ENCODE data around the gene OSBP2. TPM values are rescaled to one million over a fixed set of nuclear protein-coding genes. Genes with fewer than 3 reads are reported as not detected.

Gene OSBP2
- total and polyA plus RNA-seq, 3 donors from 2014 or later = 39.5 to 68.0 (median 45.4) TPM

GRCh38 chr22:30662040-30662439, 32.6 kb upstream of the OSBP2 start:
- intact Hi-C loops (cut with DNase I; ENCODE audit: low total_unique reads) = no loop called here

DNA sequence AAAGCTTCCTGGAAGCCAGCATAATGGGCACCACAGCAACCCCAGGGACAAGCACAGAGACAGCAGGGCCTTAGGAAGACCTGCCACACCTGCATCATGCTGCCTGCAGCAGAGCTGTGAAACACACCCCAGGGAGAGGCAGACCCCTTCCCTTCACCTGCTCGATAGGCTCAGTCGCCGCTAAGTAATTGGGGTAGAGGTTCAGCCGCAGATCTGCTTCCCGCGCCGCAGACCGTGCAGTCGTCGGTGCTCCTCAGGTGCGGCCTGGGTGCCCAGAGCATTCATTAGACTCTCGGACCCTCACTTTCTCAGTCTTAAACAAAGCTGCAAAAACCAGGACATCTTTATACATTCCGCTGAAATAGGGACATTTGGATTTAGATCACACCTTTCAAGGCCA, 29.9 kb upstream of the OSBP2 start:
- WGBS, 2 donors = 97 to 98% methylated on average over 12 to 13 of the region's 13 CpGs
- Histone ChIP-seq H3K4me1 (no peaks in the 10 kb centered on the region), H3K9me3 (no peaks in the 10 kb centered on the region), H3K4me3 (no peak overlapping the region), H3K27me3 (no peaks in the 10 kb centered on the region), H3K36me3 (ENCODE audit: low read depth, missing control alignments) (no peaks in the 10 kb centered on the region), H3K27ac (no peak overlapping the region)
- DNase-seq = no peak
- TF ChIP-seq CTCF (IDR thresholded peaks at IDR 0.05) (no peak), POLR2A (IDR thresholded peaks at IDR 0.05) (no peak)
- intact Hi-C loops (cut with DNase I; ENCODE audit: low total_unique reads) = no loop called here

More at GRCh38 chr22:30662040-30662439, 32.6 kb upstream of the OSBP2 start:
- TF ChIP-seq POLR2A (IDR thresholded peaks at IDR 0.05) = no peak
- TF ChIP-seq CTCF (IDR thresholded peaks at IDR 0.05) = no peak
- no peak overlapping the region for H3K27ac ChIP-seq
- WGBS, 2 donors = 80 to 93% methylated on average over 4 of the region's 4 CpGs
- no peaks in the 10 kb centered on the region for H3K9me3 ChIP-seq
- H3K27me3 ChIP-seq = no peaks in the 10 kb centered on the region
- no peaks in the 10 kb centered on the region for H3K36me3 ChIP-seq (ENCODE audit: low read depth, missing control alignments)
- H3K4me1 ChIP-seq = no peaks in the 10 kb centered on the region
- no peak for DNase-seq
- H3K4me3 ChIP-seq = no peak overlapping the region

- Histone ChIP-seq H3K4me1 (no peaks in the 10 kb centered on the region), H3K27ac (no peak overlapping the region), H3K9me3 (no peaks in the 10 kb centered on the region), H3K4me3 (no peak overlapping the region), H3K27me3 (no peaks in the 10 kb centered on the region), H3K36me3 (ENCODE audit: low read depth, missing control alignments) (no peaks in the 10 kb centered on the region)
- DNase-seq = no peak
- TF ChIP-seq POLR2A (IDR thresholded peaks at IDR 0.05) (no peak), CTCF (IDR thresholded peaks at IDR 0.05) (no peak)
- intact Hi-C loops (cut with DNase I; ENCODE audit: low total_unique reads) = no loop called here
- 86 to 93% methylated on average over 2 of the region's 2 CpGs for WGBS, 2 donors
These were observed 29.4 kb upstream of the OSBP2 start for GRCh38 chr22:30665266-30665665.

DNA sequence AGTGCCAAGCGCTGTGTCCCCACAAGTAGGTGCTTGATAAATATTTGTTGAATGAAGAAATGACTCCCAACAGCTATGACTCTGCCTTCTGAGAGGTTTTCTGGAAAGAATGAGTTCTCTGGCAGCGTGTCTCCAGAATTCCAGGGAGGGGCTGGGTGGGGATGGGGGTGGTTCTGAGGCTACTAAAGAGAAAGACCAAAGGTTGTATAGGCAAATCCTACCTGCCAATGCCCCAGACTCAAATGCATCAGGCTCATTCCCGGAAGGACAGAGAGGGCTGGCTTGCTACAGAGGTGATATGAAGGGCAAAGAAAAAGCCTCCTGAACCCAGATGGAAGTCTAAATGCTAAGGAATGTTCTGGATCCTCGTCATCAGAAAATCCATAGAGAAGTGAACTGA, 28.9 kb upstream of the OSBP2 start:
- no peaks in the 10 kb centered on the region for H3K4me1 ChIP-seq
- no peak for DNase-seq
- H3K27ac ChIP-seq = no peak overlapping the region
- H3K4me3 ChIP-seq = no peak overlapping the region
- no peaks in the 10 kb centered on the region for H3K9me3 ChIP-seq
- no peaks in the 10 kb centered on the region for H3K36me3 ChIP-seq (ENCODE audit: low read depth, missing control alignments)
- WGBS, 2 donors = 87 to 90% methylated on average over 4 of the region's 4 CpGs
- intact Hi-C loops (cut with DNase I; ENCODE audit: low total_unique reads) = no loop called here
- no peaks in the 10 kb centered on the region for H3K27me3 ChIP-seq
- TF ChIP-seq POLR2A (IDR thresholded peaks at IDR 0.05) = no peak
- no peak for TF ChIP-seq CTCF (IDR thresholded peaks at IDR 0.05)

GRCh38 chr22:30667107-30667493, 27.6 kb upstream of the OSBP2 start:
- H3K36me3 ChIP-seq (ENCODE audit: low read depth, missing control alignments) = no peaks in the 10 kb centered on the region
- H3K4me3 ChIP-seq = peak overlapping the region; percentile 69 to 73
- no peaks in the 10 kb centered on the region for H3K4me1 ChIP-seq
- intact Hi-C loops (cut with DNase I; ENCODE audit: low total_unique reads) = no loop called here
- peak overlapping the region; percentile 37 to 85 for H3K27ac ChIP-seq
- WGBS, 2 donors = 1 to 2% methylated on average over 18 of the region's 18 CpGs
- TF ChIP-seq POLR2A (IDR thresholded peaks at IDR 0.05) (no peak), CTCF (IDR thresholded peaks at IDR 0.05) (no peak)
- H3K27me3 ChIP-seq = no peaks in the 10 kb centered on the region
- H3K9me3 ChIP-seq = no peaks in the 10 kb centered on the region
- DNase-seq = no peak

All from testis (tissue), 3 donors.